GM12878 (cell line): Measurements from ENCODE around the gene GLG1. TPM values are rescaled to one million over a fixed set of nuclear protein-coding genes. Genes with fewer than 3 reads are reported as not detected.

Experiments used
- ATAC-seq: fragments of 200-7000 bp; cut with Tn5 transposase; 3 replicates; pipeline ENCODE4 v1.9.1; 2020; ENCODE audit warnings: mild to moderate bottlenecking, moderate library complexity
- BruUV-seq: library from RNA; stranded (reverse); fragments of 400-500 nt; replicated peaks from 2 replicates; lab custom pipeline; 2021; lab: Mats Ljungman, UMichigan
- CTCF ChIA-PET: fragments of 300-600 bp; sonication (Branson Sonifier 250); formaldehyde crosslinking; extraction: SDS; loops from one replicate; lab custom pipeline; 2021; ENCODE audit warnings: inconsistent platforms; lab: Yijun Ruan, JAX
- POLR2A ChIA-PET: fragments of 350-600 bp; formaldehyde crosslinking; extraction: SDS; loops from one replicate; lab custom pipeline; 2021; ENCODE audit warnings: inconsistent platforms; lab: Charles Lee
- RAD21 ChIA-PET: fragments of 300-600 bp; sonication (Branson Sonifier 250); formaldehyde crosslinking; loops from one replicate; lab custom pipeline; 2023; ENCODE audit warnings: antibody characterized with exemption; ENCODE audit not compliant: unreplicated experiment; lab: Charles Lee
- SMC1A ChIA-PET: fragments of 300-600 bp; sonication (Branson Sonifier 250); formaldehyde crosslinking; loops from one replicate; lab custom pipeline; 2023; ENCODE audit not compliant: unreplicated experiment, uncharacterized antibody; lab: Charles Lee
- DNase-seq: peaks from one replicate; pipeline ENCODE4 v3.0.0-alpha.2; 2011; ENCODE audit warnings: low read depth, low spot score
- FAIRE-seq: peaks from 3 replicates; lab custom pipeline; 2011; peaks lifted over from hg19 to GRCh38; lab: Jason Lieb, UNC
- H2AFZ ChIP-seq: 2 replicates; pipeline ENCODE4 v1.6.0; 2011; ENCODE audit warnings: low read depth, low read length, control low read depth; ENCODE audit not compliant: control insufficient read depth
- H3K27ac ChIP-seq: 2 replicates; pipeline ENCODE4 v1.5.1; 2011; ENCODE audit warnings: control low read depth; ENCODE audit not compliant: control insufficient read depth, insufficient read depth
- H3K27me3 ChIP-seq, 2 experiments: replicated peaks in 1 of 2; 2 replicates each; pipeline versions ENCODE4 v1.6.0 to v1.6.1; 2011; ENCODE audit warnings: low read length in 1 of 2; ENCODE audit not compliant: control insufficient read depth in 2 of 2, insufficient read depth in 2 of 2
- H3K36me3 ChIP-seq, 2 experiments: 2 replicates each; pipeline ENCODE4 v1.5.1; 2011; ENCODE audit warnings: low read length in 1 of 2; ENCODE audit not compliant: control insufficient read depth in 2 of 2, insufficient read depth in 2 of 2
- H3K4me1 ChIP-seq: 2 replicates; pipeline ENCODE4 v1.6.1; 2011; ENCODE audit warnings: mild to moderate bottlenecking, low read length, moderate library complexity, mixed read lengths; ENCODE audit not compliant: control insufficient read depth, insufficient read depth
- H3K4me2 ChIP-seq: 2 replicates; pipeline ENCODE4 v1.6.0; 2011; ENCODE audit warnings: control low read depth; ENCODE audit not compliant: control insufficient read depth, insufficient read depth
- H3K4me3 ChIP-seq: fragments of 200-600 bp; sonication (generic); 2 replicates; pipeline ENCODE4 v1.5.1; 2016
- H3K79me2 ChIP-seq: 2 replicates; pipeline ENCODE4 v1.6.0; 2011; ENCODE audit warnings: low read length; ENCODE audit not compliant: control insufficient read depth, insufficient read depth
- H3K9ac ChIP-seq: 2 replicates; pipeline ENCODE4 v1.8.0; 2011; ENCODE audit warnings: low read length, control low read depth, mixed read lengths; ENCODE audit not compliant: control insufficient read depth, insufficient read depth
- H3K9me3 ChIP-seq: replicated peaks from 3 replicates; pipeline ENCODE4 v1.5.1; 2011; ENCODE audit warnings: mild to moderate bottlenecking, low read length; ENCODE audit not compliant: control insufficient read depth, insufficient read depth
- H4K20me1 ChIP-seq: 2 replicates; pipeline ENCODE4 v1.6.0; 2011; ENCODE audit not compliant: control insufficient read depth, insufficient read depth
- ATF7 ChIP-seq: fragments of 450-650 bp; IDR thresholded peaks from 2 replicates; pipeline ENCODE4 v1.6.1; 2016; ENCODE audit warnings: low read depth, mild to moderate bottlenecking
- EP300 ChIP-seq, 2 experiments: fragments of 150-350 bp in 1 of 2; IDR thresholded peaks; 2 replicates each; pipeline ENCODE4 v1.6.1; 2011 to 2012; ENCODE audit warnings: low read depth in 2 of 2, low read length in 2 of 2, borderline replicate concordance in 1 of 2, improper control_type of control experiment in 1 of 2, inconsistent platforms in 1 of 2; ENCODE audit not compliant: control insufficient read depth in 1 of 2
- IKZF1 ChIP-seq: fragments of 450-650 bp; conservative IDR thresholded peaks from 2 replicates; pipeline ENCODE4 v1.6.1; 2017; ENCODE audit warnings: antibody characterized with exemption, mild to moderate bottlenecking
- JUND ChIP-seq: IDR thresholded peaks from 2 replicates; pipeline ENCODE4 v1.6.1; 2012; ENCODE audit warnings: low read depth, mild to moderate bottlenecking, low read length, improper control_type of control experiment, moderate library complexity
- KDM1A ChIP-seq: fragments of 200-600 bp; sonication (generic); IDR thresholded peaks from 2 replicates; pipeline ENCODE4 v1.6.1; 2016; ENCODE audit warnings: borderline replicate concordance
- MTA2 ChIP-seq: fragments of 450-650 bp; IDR thresholded peaks from 2 replicates; pipeline ENCODE4 v1.6.1; 2016; ENCODE audit warnings: low read depth, mild to moderate bottlenecking, moderate library complexity
- MTA3 ChIP-seq: IDR thresholded peaks from 2 replicates; pipeline ENCODE4 v1.6.1; 2012; ENCODE audit warnings: low read length, inconsistent platforms, borderline replicate concordance
- MYC ChIP-seq: IDR thresholded peaks from 2 replicates; pipeline ENCODE4 v1.6.1; 2011; ENCODE audit warnings: mild to moderate bottlenecking, low read length, moderate library complexity, inconsistent platforms; ENCODE audit not compliant: insufficient read depth, insufficient replicate concordance, insufficient read length, severe bottlenecking
- NR2C1 ChIP-seq: fragments of 450-650 bp; IDR thresholded peaks from 2 replicates; pipeline ENCODE4 v1.6.1; 2017; ENCODE audit warnings: antibody characterized with exemption, mild to moderate bottlenecking, moderate library complexity
- PAX5 ChIP-seq: IDR thresholded peaks from 2 replicates; pipeline ENCODE4 v1.6.1; 2011; ENCODE audit warnings: low read depth, low read length, borderline replicate concordance
- POLR2AphosphoS5 ChIP-seq: IDR thresholded peaks from 2 replicates; pipeline ENCODE4 v1.6.1; 2011; ENCODE audit warnings: mild to moderate bottlenecking, low read length, inconsistent platforms
- POU2F2 ChIP-seq: IDR thresholded peaks from 3 replicates; pipeline ENCODE4 v1.6.1; 2011; ENCODE audit warnings: low read depth, mild to moderate bottlenecking, low read length, borderline replicate concordance
- RBBP5 ChIP-seq: fragments of 200-600 bp; sonication (generic); conservative IDR thresholded peaks from 2 replicates; pipeline ENCODE4 v1.6.1; 2016
- RCOR1 ChIP-seq: conservative IDR thresholded peaks from 2 replicates; pipeline ENCODE4 v1.6.1; 2012; ENCODE audit warnings: low read depth, low read length, improper control_type of control experiment
- SIX5 ChIP-seq: IDR thresholded peaks from 2 replicates; pipeline ENCODE4 v1.6.1; 2011; ENCODE audit warnings: mild to moderate bottlenecking, low read depth, low read length, moderate library complexity; ENCODE audit not compliant: severe bottlenecking
- SMC3 ChIP-seq: IDR thresholded peaks from 2 replicates; pipeline ENCODE4 v1.6.1; 2011; ENCODE audit warnings: low read length, improper control_type of control experiment, borderline replicate concordance
- SRF ChIP-seq, 2 experiments: IDR thresholded peaks; 2 replicates each; pipeline ENCODE4 v1.6.1; 2011; ENCODE audit warnings: low read depth in 2 of 2, low read length in 2 of 2, mild to moderate bottlenecking in 1 of 2, moderate library complexity in 1 of 2
- SUZ12 ChIP-seq: fragments of 200-600 bp; sonication (generic); IDR thresholded peaks from one replicate; pipeline ENCODE4 v1.6.1; 2018; ENCODE audit warnings: antibody characterized with exemption, mild to moderate bottlenecking; ENCODE audit not compliant: unreplicated experiment
- ZZZ3 ChIP-seq: IDR thresholded peaks from 2 replicates; pipeline ENCODE4 v1.6.1; 2011; ENCODE audit warnings: low read depth; ENCODE audit not compliant: control insufficient read depth, insufficient read length
- WGBS: methylation state at CpG from one replicate; pipeline ENCODE4 v1.1.6; 2016; ENCODE audit warnings: low lambda C conversion rate; ENCODE audit not compliant: insufficient replicate concordance, insufficient coverage; ENCODE audit errors: missing lambda C conversion rate; 5-methylcytosine and 5-hydroxymethylcytosine counted together
- in situ Hi-C: fragments of 300-500 bp; cut with MboI; formaldehyde crosslinking; loops from 9 replicates; pipeline ENCODE4 v1.14.3; 2018; ENCODE audit warnings: mixed read lengths
- intact Hi-C: fragments of 100-400 bp; cut with micrococcal nuclease; formaldehyde crosslinking; loops from one replicate; pipeline ENCODE4 v1.14.2; 2022; ENCODE audit not compliant: unreplicated experiment
- polyA plus RNA-seq, 11 experiments: library from polyadenylated mRNA; depleted of rRNA in 4 of 11; unstranded in 6 of 11; stranded (reverse) in 5 of 11; fragments of >200 nt; fragmentation: Nextera tagmentation in 4 of 11; fragmentation: Illumina TruSeq in 1 of 11; extraction: Ambion mirVana in 4 of 11; extraction: Trizol in 1 of 11; gene quantifications; 1 replicate in 1 of 11; 2 replicates in 10 of 11; pipeline versions ENCODE4 v1.2.1 to v1.2.3, GENCODE V29; 2011 to 2016; ENCODE audit warnings: inconsistent platforms in 2 of 11, missing spikeins in 2 of 11, low read depth in 1 of 11
- total RNA-seq, 4 experiments: library from RNA; depleted of rRNA in 3 of 4; stranded (reverse); fragments of >200 nt in 3 of 4; fragmentation: Illumina TruSeq in 1 of 4; extraction: Trizol in 1 of 4; gene quantifications; 2 replicates each; pipeline versions ENCODE4 v1.2.1 to v1.2.3, GENCODE V29; 2013 to 2021
- TF ChIP-seq, protein P1 (sequence below): fragments of 450-650 bp; IDR thresholded peaks from 2 replicates; pipeline ENCODE4 v1.6.1; 2017; ENCODE audit warnings: mild to moderate bottlenecking, moderate library complexity

The GLG1 gene
- total and polyA plus RNA-seq, 10 of the 15 experiments (the other 5 are each of a cell fraction or from before 2014, with no cell fraction given), result 7.6 to 49.4 (median 28.2) TPM

DNA sequence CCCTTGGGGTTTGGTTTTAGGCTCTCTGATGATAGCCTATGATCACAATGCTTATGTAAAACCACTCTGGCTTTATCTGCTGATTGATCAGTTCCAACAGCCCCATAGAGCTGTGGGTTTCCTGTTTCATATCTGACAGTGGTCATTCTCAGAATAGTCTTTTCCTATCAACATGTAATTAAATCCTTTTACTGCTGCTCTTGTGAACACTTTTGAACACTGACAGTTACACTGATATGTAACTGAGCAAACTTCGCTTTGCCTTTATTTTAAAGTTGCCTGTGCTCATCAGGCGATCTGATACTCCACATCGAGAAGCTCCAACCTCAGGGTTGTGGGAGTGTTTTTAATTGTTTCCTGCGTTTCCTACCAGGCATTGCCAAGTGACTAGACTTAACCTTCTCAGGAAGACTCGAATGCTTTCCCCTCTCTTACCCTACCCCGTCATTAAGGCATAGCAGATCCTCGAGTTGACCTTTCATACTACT lies 168.4 kb downstream of the GLG1 start (continued):
- TF ChIP-seq JUND, result no peak

- RAD21 ChIA-PET, result interaction anchor here (0.6 to 1.0 kb wide), 3 partner anchors 80 to 122 kb away, joined by 3 to 4 read pairs (median 4); no protein-coding TSS in a partner anchor
- no peak for FAIRE-seq
Measured at GRCh38 chr16:74431516-74431915, 175.4 kb downstream of the GLG1 start.

More at GRCh38 chr16:74431516-74431915, 175.4 kb downstream of the GLG1 start:
- ChIA-PET CTCF (interaction anchor here (0.6 to 1.9 kb wide), 7 partner anchors 28 to 735 kb away, joined by 3 to 11 read pairs (median 4); no protein-coding TSS in a partner anchor), POLR2A (interaction anchor here (0.6 kb wide), 1 partner anchor 32 kb away, joined by 3 read pairs; no protein-coding TSS in a partner anchor)
- in situ Hi-C loops, result no loop called here
- 49% methylated on average over 5 of the region's 5 CpGs for WGBS
- no peaks in the 10 kb centered on the region for H3K27me3 ChIP-seq
- H3K4me1 ChIP-seq, result no peaks in the 10 kb centered on the region
- H3K79me2 ChIP-seq, result no peaks in the 10 kb centered on the region
- no peaks in the 10 kb centered on the region for H3K9me3 ChIP-seq
- intact Hi-C loops, result loop anchor here (2.0 kb wide), 1 partner anchor 123 kb away; no protein-coding TSS in a partner anchor
- no peak overlapping the region for H3K4me3 ChIP-seq
- no peak overlapping the region for H2AFZ ChIP-seq
- TF ChIP-seq POU2F2, result no peak
- TF ChIP-seq SRF (IDR thresholded peaks at IDR 0.05; ENCODE audit: low read depth in 2 of 2, low read length in 2 of 2), result no peak
- TF ChIP-seq, protein P1, sequence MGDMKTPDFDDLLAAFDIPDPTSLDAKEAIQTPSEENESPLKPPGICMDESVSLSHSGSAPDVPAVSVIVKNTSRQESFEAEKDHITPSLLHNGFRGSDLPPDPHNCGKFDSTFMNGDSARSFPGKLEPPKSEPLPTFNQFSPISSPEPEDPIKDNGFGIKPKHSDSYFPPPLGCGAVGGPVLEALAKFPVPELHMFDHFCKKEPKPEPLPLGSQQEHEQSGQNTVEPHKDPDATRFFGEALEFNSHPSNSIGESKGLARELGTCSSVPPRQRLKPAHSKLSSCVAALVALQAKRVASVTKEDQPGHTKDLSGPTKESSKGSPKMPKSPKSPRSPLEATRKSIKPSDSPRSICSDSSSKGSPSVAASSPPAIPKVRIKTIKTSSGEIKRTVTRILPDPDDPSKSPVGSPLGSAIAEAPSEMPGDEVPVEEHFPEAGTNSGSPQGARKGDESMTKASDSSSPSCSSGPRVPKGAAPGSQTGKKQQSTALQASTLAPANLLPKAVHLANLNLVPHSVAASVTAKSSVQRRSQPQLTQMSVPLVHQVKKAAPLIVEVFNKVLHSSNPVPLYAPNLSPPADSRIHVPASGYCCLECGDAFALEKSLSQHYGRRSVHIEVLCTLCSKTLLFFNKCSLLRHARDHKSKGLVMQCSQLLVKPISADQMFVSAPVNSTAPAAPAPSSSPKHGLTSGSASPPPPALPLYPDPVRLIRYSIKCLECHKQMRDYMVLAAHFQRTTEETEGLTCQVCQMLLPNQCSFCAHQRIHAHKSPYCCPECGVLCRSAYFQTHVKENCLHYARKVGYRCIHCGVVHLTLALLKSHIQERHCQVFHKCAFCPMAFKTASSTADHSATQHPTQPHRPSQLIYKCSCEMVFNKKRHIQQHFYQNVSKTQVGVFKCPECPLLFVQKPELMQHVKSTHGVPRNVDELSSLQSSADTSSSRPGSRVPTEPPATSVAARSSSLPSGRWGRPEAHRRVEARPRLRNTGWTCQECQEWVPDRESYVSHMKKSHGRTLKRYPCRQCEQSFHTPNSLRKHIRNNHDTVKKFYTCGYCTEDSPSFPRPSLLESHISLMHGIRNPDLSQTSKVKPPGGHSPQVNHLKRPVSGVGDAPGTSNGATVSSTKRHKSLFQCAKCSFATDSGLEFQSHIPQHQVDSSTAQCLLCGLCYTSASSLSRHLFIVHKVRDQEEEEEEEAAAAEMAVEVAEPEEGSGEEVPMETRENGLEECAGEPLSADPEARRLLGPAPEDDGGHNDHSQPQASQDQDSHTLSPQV, result no peak
- TF ChIP-seq SUZ12, result no peak
- TF ChIP-seq MTA3, result no peak
- no peak for TF ChIP-seq POLR2AphosphoS5
- TF ChIP-seq SMC3, result no peak
- TF ChIP-seq NR2C1, result no peak
- no peak for TF ChIP-seq RBBP5
- TF ChIP-seq PAX5, result no peak
- TF ChIP-seq RCOR1, result no peak
- no peak for TF ChIP-seq IKZF1
- no peak for TF ChIP-seq ATF7
- TF ChIP-seq MYC, result no peak
- no peak for TF ChIP-seq EP300 (IDR thresholded peaks at IDR 0.05; ENCODE audit: borderline replicate concordance in 1 of 2, control insufficient read depth in 1 of 2, low read depth in 2 of 2, low read length in 2 of 2)
- no peak for TF ChIP-seq KDM1A
- TF ChIP-seq ZZZ3, result no peak
- TF ChIP-seq MTA2, result no peak
- no peak for TF ChIP-seq SIX5
- TF ChIP-seq, all 136 proteins: peak for 0
- no peak overlapping the region for H3K27ac ChIP-seq
- no TSS peak for BruUV-seq
- DNase-seq (no peak), ATAC-seq (no peak)
- H3K36me3 ChIP-seq, result no peaks in the 10 kb centered on the region
- H4K20me1 ChIP-seq, result no peaks in the 10 kb centered on the region
- no peak overlapping the region for H3K4me2 ChIP-seq
- H3K9ac ChIP-seq, result no peak overlapping the region
- SMC1A ChIA-PET, result interaction anchor here (1.0 kb wide), 1 partner anchor 122 kb away, joined by 5 read pairs; no protein-coding TSS in a partner anchor
